HL-60 (cell line): ENCODE measurements around the gene CHIT1.
A peak's percentile ranks its signal among the peaks of the same experiment; 100 is the strongest.

ENCODE experiments used
- DNase-seq, 2 experiments: peaks; one replicate each; pipeline ENCODE4 v3.0.0-alpha.2; 2010 to 2020; ENCODE audit warnings: low read depth in 1 of 2, low spot score in 1 of 2
- H3K27ac ChIP-seq: fragments of 250-450 bp; sonication (Bioruptor Pico); replicated peaks from 2 replicates; pipeline ENCODE4 v1.5.1; 2020; ENCODE audit warnings: mild to moderate bottlenecking, moderate library complexity
- H3K27me3 ChIP-seq: fragments of 250-450 bp; sonication (Bioruptor Pico); 2 replicates; pipeline ENCODE4 v1.5.1; 2021; ENCODE audit warnings: mild to moderate bottlenecking, moderate library complexity; ENCODE audit not compliant: insufficient read depth, poor library complexity, severe bottlenecking
- H3K4me3 ChIP-seq: replicated peaks from 2 replicates; pipeline ENCODE4 v1.5.1; 2011; ENCODE audit warnings: mild to moderate bottlenecking, control low read depth, low read length; ENCODE audit not compliant: insufficient read depth
- GABPA ChIP-seq: IDR thresholded peaks from 2 replicates; pipeline ENCODE4 v1.6.1; 2012; ENCODE audit warnings: low read depth
- POLR2AphosphoS5 ChIP-seq: IDR thresholded peaks from 2 replicates; pipeline ENCODE4 v1.6.1; 2012; ENCODE audit warnings: low read depth
- SPI1 ChIP-seq: IDR thresholded peaks from 2 replicates; pipeline ENCODE4 v1.6.1; 2012; ENCODE audit warnings: low read depth, mild to moderate bottlenecking, borderline replicate concordance
- long read RNA-seq: library from polyadenylated mRNA; unstranded; transcript quantifications from one replicate; pipeline ENCODE4 v2.0.0, GENCODE V29; 2020
- TF ChIP-seq, protein P1 (sequence below): IDR thresholded peaks from 2 replicates; pipeline ENCODE4 v1.6.1; 2012; ENCODE audit warnings: low read depth; ENCODE audit not compliant: insufficient replicate concordance
- TF ChIP-seq, protein P2 (sequence below): IDR thresholded peaks from one replicate; pipeline ENCODE4 v1.5.1; 2011; ENCODE audit warnings: low read length, control low read depth, inconsistent platforms; ENCODE audit not compliant: insufficient read depth

Gene CHIT1
- long read RNA-seq = 0 reads

DNA sequence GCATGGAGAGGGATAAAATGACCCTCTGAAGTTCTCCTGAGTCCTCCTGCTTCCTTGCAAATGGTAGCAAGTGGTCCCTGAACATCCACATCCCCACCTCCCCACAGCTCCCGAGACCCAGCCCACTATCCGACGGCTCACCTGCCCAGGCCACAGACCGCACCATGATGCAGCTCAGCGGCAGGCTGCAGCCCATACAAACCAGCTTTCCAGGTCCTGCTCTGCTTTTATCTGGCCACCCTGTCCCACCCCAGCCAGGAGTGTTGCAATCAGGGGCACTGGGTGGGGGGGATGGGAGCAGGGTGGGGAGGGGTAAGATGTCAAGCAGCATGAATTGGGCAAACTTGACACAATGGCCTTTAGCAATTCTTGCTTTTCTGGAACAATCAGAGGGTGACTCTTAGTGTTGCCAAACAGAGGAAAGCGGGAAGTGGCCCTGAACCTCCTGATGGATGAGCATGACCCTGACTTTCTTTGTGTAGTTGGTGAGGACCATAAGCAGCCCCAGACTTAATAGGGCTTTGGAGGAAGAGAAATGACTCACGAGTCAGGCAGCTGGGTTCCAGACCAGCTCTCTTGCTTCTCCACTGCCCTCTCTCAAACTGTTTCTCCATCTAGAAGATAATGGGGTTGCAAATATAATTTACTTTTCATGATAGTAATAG lies at the start of gene CHIT1:
TSS of gene CHIT1 (minus strand) at position 203 of the 665 bp plus-strand sequence. CDS start at position 166, 37 bp downstream.
- DNase-seq = no peak
- Histone ChIP-seq H3K4me3 (no peak within 1 kb of the TSS), H3K27me3 (peaks cover 3% of the 10 kb centered on the region), H3K27ac (no peak within 1 kb of the TSS)
- TF ChIP-seq POLR2AphosphoS5 = no peak
- TF ChIP-seq, protein P1, sequence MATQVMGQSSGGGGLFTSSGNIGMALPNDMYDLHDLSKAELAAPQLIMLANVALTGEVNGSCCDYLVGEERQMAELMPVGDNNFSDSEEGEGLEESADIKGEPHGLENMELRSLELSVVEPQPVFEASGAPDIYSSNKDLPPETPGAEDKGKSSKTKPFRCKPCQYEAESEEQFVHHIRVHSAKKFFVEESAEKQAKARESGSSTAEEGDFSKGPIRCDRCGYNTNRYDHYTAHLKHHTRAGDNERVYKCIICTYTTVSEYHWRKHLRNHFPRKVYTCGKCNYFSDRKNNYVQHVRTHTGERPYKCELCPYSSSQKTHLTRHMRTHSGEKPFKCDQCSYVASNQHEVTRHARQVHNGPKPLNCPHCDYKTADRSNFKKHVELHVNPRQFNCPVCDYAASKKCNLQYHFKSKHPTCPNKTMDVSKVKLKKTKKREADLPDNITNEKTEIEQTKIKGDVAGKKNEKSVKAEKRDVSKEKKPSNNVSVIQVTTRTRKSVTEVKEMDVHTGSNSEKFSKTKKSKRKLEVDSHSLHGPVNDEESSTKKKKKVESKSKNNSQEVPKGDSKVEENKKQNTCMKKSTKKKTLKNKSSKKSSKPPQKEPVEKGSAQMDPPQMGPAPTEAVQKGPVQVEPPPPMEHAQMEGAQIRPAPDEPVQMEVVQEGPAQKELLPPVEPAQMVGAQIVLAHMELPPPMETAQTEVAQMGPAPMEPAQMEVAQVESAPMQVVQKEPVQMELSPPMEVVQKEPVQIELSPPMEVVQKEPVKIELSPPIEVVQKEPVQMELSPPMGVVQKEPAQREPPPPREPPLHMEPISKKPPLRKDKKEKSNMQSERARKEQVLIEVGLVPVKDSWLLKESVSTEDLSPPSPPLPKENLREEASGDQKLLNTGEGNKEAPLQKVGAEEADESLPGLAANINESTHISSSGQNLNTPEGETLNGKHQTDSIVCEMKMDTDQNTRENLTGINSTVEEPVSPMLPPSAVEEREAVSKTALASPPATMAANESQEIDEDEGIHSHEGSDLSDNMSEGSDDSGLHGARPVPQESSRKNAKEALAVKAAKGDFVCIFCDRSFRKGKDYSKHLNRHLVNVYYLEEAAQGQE = no peak
- TF ChIP-seq, protein P2, sequence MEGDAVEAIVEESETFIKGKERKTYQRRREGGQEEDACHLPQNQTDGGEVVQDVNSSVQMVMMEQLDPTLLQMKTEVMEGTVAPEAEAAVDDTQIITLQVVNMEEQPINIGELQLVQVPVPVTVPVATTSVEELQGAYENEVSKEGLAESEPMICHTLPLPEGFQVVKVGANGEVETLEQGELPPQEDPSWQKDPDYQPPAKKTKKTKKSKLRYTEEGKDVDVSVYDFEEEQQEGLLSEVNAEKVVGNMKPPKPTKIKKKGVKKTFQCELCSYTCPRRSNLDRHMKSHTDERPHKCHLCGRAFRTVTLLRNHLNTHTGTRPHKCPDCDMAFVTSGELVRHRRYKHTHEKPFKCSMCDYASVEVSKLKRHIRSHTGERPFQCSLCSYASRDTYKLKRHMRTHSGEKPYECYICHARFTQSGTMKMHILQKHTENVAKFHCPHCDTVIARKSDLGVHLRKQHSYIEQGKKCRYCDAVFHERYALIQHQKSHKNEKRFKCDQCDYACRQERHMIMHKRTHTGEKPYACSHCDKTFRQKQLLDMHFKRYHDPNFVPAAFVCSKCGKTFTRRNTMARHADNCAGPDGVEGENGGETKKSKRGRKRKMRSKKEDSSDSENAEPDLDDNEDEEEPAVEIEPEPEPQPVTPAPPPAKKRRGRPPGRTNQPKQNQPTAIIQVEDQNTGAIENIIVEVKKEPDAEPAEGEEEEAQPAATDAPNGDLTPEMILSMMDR = no peak
- no peak for TF ChIP-seq GABPA
- no peak for TF ChIP-seq SPI1

DNA sequence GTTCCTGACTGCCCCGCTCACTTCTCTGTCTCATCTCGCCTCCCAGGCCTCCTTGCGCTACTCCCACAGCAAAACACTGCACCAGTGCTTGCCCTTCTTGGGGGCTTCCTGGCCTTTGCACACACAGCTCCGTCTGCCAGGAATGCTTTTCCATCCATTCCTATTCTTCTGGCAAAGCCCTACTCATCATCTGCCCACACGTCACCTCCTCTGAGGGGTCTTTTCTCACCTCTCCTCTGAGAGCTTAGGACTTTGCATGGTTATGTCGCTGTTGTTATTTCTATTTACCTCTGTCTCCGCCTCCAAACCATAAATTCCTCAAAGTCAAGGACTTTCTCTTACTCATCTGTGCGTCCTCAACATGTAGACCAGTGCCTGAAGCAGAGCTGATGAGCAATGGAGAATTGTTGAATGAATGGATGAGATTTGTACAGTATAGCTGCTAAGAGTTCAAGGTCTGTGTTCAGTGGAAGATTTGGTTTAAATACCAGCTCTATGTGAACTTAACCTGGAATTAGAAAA lies 49.5 kb upstream of the CHIT1 start:
- Histone ChIP-seq H3K4me3 (no peak overlapping the region), H3K27me3 (no peaks in the 10 kb centered on the region), H3K27ac (no peak overlapping the region)
- TF ChIP-seq SPI1 (no peak), GABPA (no peak), POLR2AphosphoS5 (no peak)
- TF ChIP-seq, protein P1 = no peak
- TF ChIP-seq, protein P2 = no peak
- DNase-seq = no peak

DNA sequence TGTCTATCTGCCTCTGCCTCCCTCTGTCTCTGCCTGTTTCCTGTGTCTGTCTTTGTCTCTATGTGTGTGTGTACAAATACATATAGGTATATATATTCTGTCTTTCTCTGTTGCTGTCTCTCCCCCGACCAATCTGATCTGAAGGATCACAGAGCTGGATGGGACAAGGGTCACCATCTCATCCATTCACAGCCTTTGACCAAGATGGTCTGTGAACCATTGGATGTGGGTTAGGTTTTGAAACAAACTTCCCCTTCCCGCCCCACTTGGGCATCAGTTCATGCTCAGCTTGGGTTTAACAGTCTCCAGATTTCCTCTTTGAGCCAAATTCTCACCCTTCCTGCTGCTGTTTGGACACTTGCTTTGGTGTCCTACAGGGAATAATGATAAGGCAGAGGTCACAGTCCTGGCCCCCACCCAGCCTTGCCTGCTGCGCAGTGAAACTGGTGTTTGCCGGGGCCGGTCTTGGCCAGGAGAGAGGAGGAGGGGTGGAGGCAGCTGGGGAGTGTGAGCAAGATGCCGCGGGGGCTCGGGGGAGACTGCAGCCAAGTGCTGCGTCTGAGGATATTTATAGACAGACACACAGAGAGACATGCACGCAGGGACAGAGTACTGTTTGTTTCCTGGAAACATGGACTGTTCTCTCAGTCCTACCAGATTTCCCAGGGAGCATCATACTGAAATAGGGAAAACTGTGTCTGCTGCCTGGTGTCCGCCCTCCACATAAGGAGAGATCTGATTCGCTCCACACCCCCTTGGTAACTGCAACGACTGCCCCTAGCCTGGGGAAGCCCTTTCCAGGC lies 48.8 kb upstream of the CHIT1 start:
- no peaks in the 10 kb centered on the region for H3K27me3 ChIP-seq
- peak in 1 of 2 experiments; percentile 57 for DNase-seq
- H3K4me3 ChIP-seq = no peak overlapping the region
- no peak overlapping the region for H3K27ac ChIP-seq
- no peak for TF ChIP-seq GABPA
- TF ChIP-seq POLR2AphosphoS5 = no peak
- TF ChIP-seq, protein P1 = no peak
- no peak for TF ChIP-seq SPI1
- TF ChIP-seq, protein P2 = no peak
